Measurements from ENCODE around the gene CCDC124.

- TF ChIP-seq POLR2AphosphoS5 (IDR thresholded peaks at IDR 0.05) = no peak
- TF ChIP-seq CTCF (IDR thresholded peaks at IDR 0.05) = no peak
- TF ChIP-seq POLR2A (IDR thresholded peaks at IDR 0.05) = no peak
- no peak for TF ChIP-seq EP300 (IDR thresholded peaks at IDR 0.05)
Measured at GRCh38 chr19:17944301-17944700, 11.5 kb downstream of the CCDC124 start.
